H9 (cell line): ENCODE measurements around the gene ETFA. TPM values are rescaled to one million over a fixed set of nuclear protein-coding genes. Genes with fewer than 3 reads are reported as not detected.

Experiments
- DNase-seq: peaks from one replicate; pipeline ENCODE4 v3.0.0-alpha.2; 2017
- H2AFZ ChIP-seq: one replicate; pipeline ENCODE4 v1.6.1; 2013; ENCODE audit warnings: mild to moderate bottlenecking, low read length, control low read depth, moderate library complexity
- H2AK5ac ChIP-seq: 2 replicates; pipeline ENCODE4 v1.6.1; 2013; ENCODE audit warnings: low read length, control low read depth, mixed read lengths; ENCODE audit not compliant: insufficient read length
- H2BK120ac ChIP-seq: one replicate; pipeline ENCODE4 v1.6.1; 2013; ENCODE audit warnings: low read depth, mild to moderate bottlenecking, low read length, control low read depth, inconsistent platforms; ENCODE audit not compliant: poor library complexity, severe bottlenecking
- H2BK12ac ChIP-seq: 2 replicates; pipeline ENCODE4 v1.6.1; 2013; ENCODE audit warnings: low read length, control low read depth, mixed read lengths, low read depth; ENCODE audit not compliant: insufficient read length
- H2BK15ac ChIP-seq: 2 replicates; pipeline ENCODE4 v1.6.1; 2013; ENCODE audit warnings: low read depth, low read length, control low read depth
- H2BK20ac ChIP-seq: one replicate; pipeline ENCODE4 v1.6.1; 2013; ENCODE audit warnings: low read depth, mild to moderate bottlenecking, low read length, control low read depth, inconsistent platforms; ENCODE audit not compliant: poor library complexity, severe bottlenecking
- H2BK5ac ChIP-seq: 2 replicates; pipeline ENCODE4 v1.6.1; 2013; ENCODE audit warnings: low read length, control low read depth, mixed read lengths; ENCODE audit not compliant: insufficient read length
- H3K14ac ChIP-seq: 2 replicates; pipeline ENCODE4 v1.6.1; 2013; ENCODE audit warnings: low read length, control low read depth; ENCODE audit not compliant: insufficient read depth
- H3K18ac ChIP-seq: 2 replicates; pipeline ENCODE4 v1.6.1; 2013; ENCODE audit warnings: low read depth, mild to moderate bottlenecking, mixed read lengths, low read length, control low read depth; ENCODE audit not compliant: insufficient read length
- H3K23ac ChIP-seq: 2 replicates; pipeline ENCODE4 v1.6.1; 2013; ENCODE audit warnings: low read length, control low read depth, mixed read lengths, low read depth; ENCODE audit not compliant: insufficient read length
- H3K23me2 ChIP-seq: 2 replicates; pipeline ENCODE4 v1.6.1; 2013; ENCODE audit warnings: low read depth, mild to moderate bottlenecking, mixed read lengths, low read length, control low read depth; ENCODE audit not compliant: insufficient read length, poor library complexity, severe bottlenecking
- H3K27ac ChIP-seq: 2 replicates; pipeline ENCODE4 v1.5.1; 2013; ENCODE audit warnings: low read length, control low read depth, mixed read lengths, low read depth; ENCODE audit not compliant: insufficient read length
- H3K27me3 ChIP-seq: 2 replicates; pipeline ENCODE4 v1.6.1; 2013; ENCODE audit warnings: low read length, control low read depth, inconsistent platforms; ENCODE audit not compliant: insufficient read depth
- H3K4ac ChIP-seq: 2 replicates; pipeline ENCODE4 v1.6.1; 2013; ENCODE audit warnings: low read depth, mild to moderate bottlenecking, control low read depth, inconsistent platforms, low read length, moderate library complexity
- H3K4me1 ChIP-seq: 2 replicates; pipeline ENCODE4 v1.6.1; 2013; ENCODE audit warnings: low read length, control low read depth, inconsistent platforms; ENCODE audit not compliant: insufficient read depth
- H3K4me2 ChIP-seq: 2 replicates; pipeline ENCODE4 v1.6.1; 2013; ENCODE audit warnings: low read length, control low read depth, mixed read lengths; ENCODE audit not compliant: insufficient read length, insufficient read depth
- H3K56ac ChIP-seq: 2 replicates; pipeline ENCODE4 v1.6.1; 2013; ENCODE audit warnings: low read depth, mild to moderate bottlenecking, mixed read lengths, low read length, control low read depth; ENCODE audit not compliant: insufficient read length
- H3K79me1 ChIP-seq: 2 replicates; pipeline ENCODE4 v1.6.1; 2013; ENCODE audit warnings: low read depth, mild to moderate bottlenecking, moderate library complexity, low read length, control low read depth, inconsistent platforms; ENCODE audit not compliant: insufficient read depth, poor library complexity, severe bottlenecking
- H3K79me2 ChIP-seq: 2 replicates; pipeline ENCODE4 v1.6.1; 2013; ENCODE audit warnings: low read length, control low read depth, inconsistent platforms; ENCODE audit not compliant: insufficient read depth
- H3K9ac ChIP-seq: 2 replicates; pipeline ENCODE4 v1.6.1; 2013; ENCODE audit warnings: low read length, control low read depth, mixed read lengths; ENCODE audit not compliant: insufficient read length; ENCODE audit errors: extremely low read depth
- H3K9me3 ChIP-seq: one replicate; pipeline ENCODE4 v1.6.1; 2013; ENCODE audit warnings: low read depth, low read length, inconsistent platforms; ENCODE audit not compliant: control insufficient read depth
- H3T11ph ChIP-seq: one replicate; pipeline ENCODE4 v1.6.1; 2013; ENCODE audit warnings: mild to moderate bottlenecking, low read length, control low read depth, inconsistent platforms
- H4K20me1 ChIP-seq: one replicate; pipeline ENCODE4 v1.6.1; 2013; ENCODE audit not compliant: control insufficient read depth, insufficient read length, insufficient read depth
- H4K5ac ChIP-seq: 2 replicates; pipeline ENCODE4 v1.6.1; 2013; ENCODE audit warnings: low read depth, mild to moderate bottlenecking, mixed read lengths, low read length, control low read depth; ENCODE audit not compliant: insufficient read length
- H4K8ac ChIP-seq: replicated peaks from 2 replicates; pipeline ENCODE4 v1.6.1; 2013; ENCODE audit warnings: low read length, control low read depth, mixed read lengths, low read depth; ENCODE audit not compliant: insufficient read length
- H4K91ac ChIP-seq: 2 replicates; pipeline ENCODE4 v1.6.1; 2013; ENCODE audit warnings: low read depth, mild to moderate bottlenecking, moderate library complexity, mixed read lengths, low read length, control low read depth; ENCODE audit not compliant: insufficient read length
- H3K27ac Mint-ChIP-seq, 3 experiments: 2 replicates in 2 of 3; 3 replicates in 1 of 3; pipeline ENCODE4 v1.8.0; 2020 to 2021; ENCODE audit warnings: mixed read lengths in 3 of 3, mild to moderate bottlenecking in 1 of 3, moderate library complexity in 1 of 3
- H3K27me3 Mint-ChIP-seq: 2 replicates; pipeline ENCODE4 v1.8.0; 2021; ENCODE audit warnings: low read depth, mild to moderate bottlenecking, moderate library complexity, mixed read lengths
- H3K36me3 Mint-ChIP-seq, 3 experiments: 2 replicates in 2 of 3; 3 replicates in 1 of 3; pipeline ENCODE4 v1.8.0; 2020 to 2021; ENCODE audit warnings: low read depth in 3 of 3, mixed read lengths in 3 of 3; ENCODE audit not compliant: insufficient read depth in 1 of 3
- H3K4me1 Mint-ChIP-seq, 2 experiments: 2 replicates each; pipeline ENCODE4 v1.8.0; 2020; ENCODE audit warnings: mixed read lengths in 2 of 2
- H3K4me3 Mint-ChIP-seq, 2 experiments: 2 replicates in 1 of 2; 3 replicates in 1 of 2; pipeline ENCODE4 v1.8.0; 2020 to 2021; ENCODE audit warnings: mild to moderate bottlenecking in 2 of 2, mixed read lengths in 2 of 2, moderate library complexity in 1 of 2
- H3K9me3 Mint-ChIP-seq, 2 experiments: 2 replicates in 1 of 2; 3 replicates in 1 of 2; pipeline ENCODE4 v1.8.0; 2020; ENCODE audit warnings: mild to moderate bottlenecking in 2 of 2, mixed read lengths in 2 of 2, moderate library complexity in 1 of 2
- WGBS: extraction: QIAGEN DNeasy Blood & Tissue Kit; methylation state at CpG from one replicate; pipeline ENCODE4 v1.1.7; 2013; ENCODE audit warnings: missing lambda C conversion rate, low lambda C conversion rate, mixed read lengths; ENCODE audit not compliant: insufficient read length; ENCODE audit errors: extremely low coverage; 5-methylcytosine and 5-hydroxymethylcytosine counted together
- total RNA-seq: library from RNA; stranded (reverse); gene quantifications from 2 replicates; pipeline ENCODE4 v1.2.1, GENCODE V29; 2021
- TF ChIP-seq, protein P1 (sequence below): fragments of 200-600 bp; sonication (generic); conservative IDR thresholded peaks from 3 replicates; pipeline ENCODE4 v1.8.0; 2021; ENCODE audit warnings: antibody characterized with exemption, mild to moderate bottlenecking

The ETFA gene
- total RNA-seq, 1 experiment from 2014 or later: 109 TPM

DNA sequence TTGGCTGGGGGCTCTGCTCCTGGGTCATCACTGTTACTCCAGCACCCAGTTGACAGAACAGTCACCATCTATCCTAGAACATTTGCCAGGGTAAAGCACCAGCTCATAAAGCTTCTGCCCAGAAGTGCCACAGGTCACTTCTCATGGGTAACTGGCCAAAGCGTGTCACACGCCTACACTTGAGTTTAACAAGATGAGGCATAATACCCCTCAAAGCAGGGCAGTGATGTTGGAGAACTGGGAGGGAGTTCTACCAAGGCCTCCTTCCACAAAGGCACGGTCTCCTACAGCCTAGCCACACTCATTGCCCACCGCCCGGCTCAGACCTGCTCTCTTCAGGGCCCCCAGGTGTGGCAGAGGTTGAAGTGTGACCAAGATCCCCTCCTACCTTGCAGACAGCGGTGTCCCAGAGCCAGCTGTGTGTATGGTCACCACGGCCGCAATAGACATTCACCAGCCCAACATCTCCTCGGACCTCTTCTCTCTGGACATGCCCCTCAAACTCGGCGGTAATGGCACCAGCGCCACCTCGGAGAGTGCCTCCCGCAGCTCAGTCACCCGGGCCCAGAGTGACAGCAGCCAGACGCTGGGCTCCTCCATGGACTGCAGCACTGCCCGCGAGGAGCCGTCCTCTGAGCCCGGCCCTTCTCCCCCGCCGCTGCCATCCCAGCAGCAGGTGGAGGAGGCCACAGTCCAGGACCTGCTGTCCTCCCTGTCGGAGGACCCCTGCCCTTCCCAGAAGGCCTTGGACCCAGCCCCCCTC, 107.7 kb downstream of the ETFA start:
- Histone ChIP-seq H3K18ac (no peak overlapping the region), H3K4me2 (no peak overlapping the region), H3K4ac (no peak overlapping the region), H3K27me3 (no peaks in the 10 kb centered on the region), H3K27ac (no peak overlapping the region), H3K23ac (no peak overlapping the region), H2BK12ac (no peak overlapping the region), H3K79me1 (no peaks in the 10 kb centered on the region), H4K91ac (no peak overlapping the region), H4K20me1 (no peaks in the 10 kb centered on the region), H3K56ac (no peak overlapping the region), H3K23me2 (no peaks in the 10 kb centered on the region), H2BK15ac (no peak overlapping the region), H3K9me3 (no peaks in the 10 kb centered on the region), H2AK5ac (no peak overlapping the region), H3K79me2 (no peaks in the 10 kb centered on the region), H4K8ac (no peak overlapping the region), H3K14ac (no peak overlapping the region), H2BK5ac (no peak overlapping the region), H3K4me1 (no peaks in the 10 kb centered on the region), H4K5ac (no peak overlapping the region), H3T11ph (no peak overlapping the region), H2BK20ac (no peak overlapping the region), H2BK120ac (no peak overlapping the region), H2AFZ (no peak overlapping the region), H3K9ac (no peak overlapping the region)
- H3K36me3 Mint-ChIP-seq: peaks cover 0 to 6% (median 0%) of the 10 kb centered on the region in 3 experiments; a peak in 2 of 7 replicates
- no peaks in the 10 kb centered on the region for H3K9me3 Mint-ChIP-seq
- DNase-seq: no peak
- no peak overlapping the region for H3K27ac Mint-ChIP-seq
- no peaks in the 10 kb centered on the region; the same call in 1 of the 2 replicates for H3K27me3 Mint-ChIP-seq
- peaks cover 16 to 26% of the 10 kb centered on the region in 2 experiments for H3K4me1 Mint-ChIP-seq
- no CpG with 5 or more reads among the region's 23 CpGs for WGBS
- TF ChIP-seq, protein P1, sequence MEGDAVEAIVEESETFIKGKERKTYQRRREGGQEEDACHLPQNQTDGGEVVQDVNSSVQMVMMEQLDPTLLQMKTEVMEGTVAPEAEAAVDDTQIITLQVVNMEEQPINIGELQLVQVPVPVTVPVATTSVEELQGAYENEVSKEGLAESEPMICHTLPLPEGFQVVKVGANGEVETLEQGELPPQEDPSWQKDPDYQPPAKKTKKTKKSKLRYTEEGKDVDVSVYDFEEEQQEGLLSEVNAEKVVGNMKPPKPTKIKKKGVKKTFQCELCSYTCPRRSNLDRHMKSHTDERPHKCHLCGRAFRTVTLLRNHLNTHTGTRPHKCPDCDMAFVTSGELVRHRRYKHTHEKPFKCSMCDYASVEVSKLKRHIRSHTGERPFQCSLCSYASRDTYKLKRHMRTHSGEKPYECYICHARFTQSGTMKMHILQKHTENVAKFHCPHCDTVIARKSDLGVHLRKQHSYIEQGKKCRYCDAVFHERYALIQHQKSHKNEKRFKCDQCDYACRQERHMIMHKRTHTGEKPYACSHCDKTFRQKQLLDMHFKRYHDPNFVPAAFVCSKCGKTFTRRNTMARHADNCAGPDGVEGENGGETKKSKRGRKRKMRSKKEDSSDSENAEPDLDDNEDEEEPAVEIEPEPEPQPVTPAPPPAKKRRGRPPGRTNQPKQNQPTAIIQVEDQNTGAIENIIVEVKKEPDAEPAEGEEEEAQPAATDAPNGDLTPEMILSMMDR: no peak
- H3K4me3 Mint-ChIP-seq: no peak overlapping the region
